Measurements from ENCODE around the gene CDK7.
A peak's percentile ranks its signal among the peaks of the same experiment; 100 is the strongest.

CDK7 gene

DNA sequence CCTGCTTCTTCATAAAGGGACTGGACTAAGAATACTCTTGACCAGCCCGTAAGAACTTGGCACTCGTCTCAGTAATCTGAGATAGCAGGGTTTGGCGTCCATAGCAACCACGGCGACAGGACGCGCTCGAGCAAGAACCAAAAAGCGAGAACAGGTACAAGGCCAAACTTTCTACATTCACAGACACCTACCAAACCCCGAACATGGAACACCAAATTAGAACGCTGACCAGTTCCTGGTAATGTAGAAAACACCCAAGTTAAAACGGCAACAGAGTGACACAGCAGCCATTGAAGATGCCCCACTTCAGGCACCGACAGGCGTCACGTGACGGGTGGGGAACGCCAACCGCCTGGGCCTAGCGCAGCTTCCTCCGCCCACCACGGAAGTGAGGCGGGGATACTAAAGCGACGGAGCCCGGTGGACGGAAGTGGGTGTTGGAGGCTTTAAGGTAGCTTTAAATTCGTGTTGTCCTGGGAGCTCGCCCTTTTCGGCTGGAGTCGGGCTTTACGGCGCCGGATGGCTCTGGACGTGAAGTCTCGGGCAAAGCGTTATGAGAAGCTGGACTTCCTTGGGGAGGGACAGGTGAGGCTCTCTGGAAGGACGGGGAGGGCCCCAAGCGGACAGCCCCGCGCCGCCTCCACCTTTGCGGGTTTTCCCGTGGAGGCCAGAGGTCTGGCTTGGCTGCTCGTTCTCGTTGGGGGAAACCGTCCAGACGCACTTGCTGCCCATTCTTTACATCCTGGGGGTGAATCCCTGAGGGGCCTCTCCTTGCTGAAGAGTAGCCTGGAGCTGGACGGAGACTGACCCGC, at the start of gene CDK7 (continued):
- TF ChIP-seq, protein P1, sequence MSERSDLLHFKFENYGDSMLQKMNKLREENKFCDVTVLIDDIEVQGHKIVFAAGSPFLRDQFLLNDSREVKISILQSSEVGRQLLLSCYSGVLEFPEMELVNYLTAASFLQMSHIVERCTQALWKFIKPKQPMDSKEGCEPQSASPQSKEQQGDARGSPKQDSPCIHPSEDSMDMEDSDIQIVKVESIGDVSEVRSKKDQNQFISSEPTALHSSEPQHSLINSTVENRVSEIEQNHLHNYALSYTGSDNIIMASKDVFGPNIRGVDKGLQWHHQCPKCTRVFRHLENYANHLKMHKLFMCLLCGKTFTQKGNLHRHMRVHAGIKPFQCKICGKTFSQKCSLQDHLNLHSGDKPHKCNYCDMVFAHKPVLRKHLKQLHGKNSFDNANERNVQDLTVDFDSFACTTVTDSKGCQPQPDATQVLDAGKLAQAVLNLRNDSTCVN (tag by site-specific recombination; optimal IDR thresholded peaks at IDR 0.05) = peak; percentile 34
- TF ChIP-seq ZNF112 (tag by site-specific recombination; IDR thresholded peaks at IDR 0.05) = no peak
- TF ChIP-seq ZNF701 (tag by site-specific recombination; IDR thresholded peaks at IDR 0.05) = no peak
- TF ChIP-seq ZNF324 (tag by site-specific recombination; IDR thresholded peaks at IDR 0.05) = 0 out of 2 replicates have a peak, but pooled peaks have one; percentile 62
- TF ChIP-seq SP2 (tag by site-specific recombination; IDR thresholded peaks at IDR 0.05) = peak; percentile 90
- TF ChIP-seq ZNF549 (tag by site-specific recombination; IDR thresholded peaks at IDR 0.05) = no peak
- no peak for TF ChIP-seq ZNF521 (tag by site-specific recombination; IDR thresholded peaks at IDR 0.05)
- TF ChIP-seq TCF7L2 (IDR thresholded peaks at IDR 0.05; ENCODE audit: borderline replicate concordance, low read depth, low read length) = no peak
- TF ChIP-seq ZBTB20 (tag by site-specific recombination; IDR thresholded peaks at IDR 0.05) = no peak
- no peak for TF ChIP-seq ZNF423 (tag by site-specific recombination; IDR thresholded peaks at IDR 0.05)
- TF ChIP-seq GLI2 (tag by site-specific recombination; IDR thresholded peaks at IDR 0.05; ENCODE audit: borderline replicate concordance, low read depth) = no peak
- TF ChIP-seq ZNF623 (tag by site-specific recombination; IDR thresholded peaks at IDR 0.05) = no peak
- peak; percentile 89 for TF ChIP-seq YY1 (tag by site-specific recombination; IDR thresholded peaks at IDR 0.05)
- TF ChIP-seq, protein P2, sequence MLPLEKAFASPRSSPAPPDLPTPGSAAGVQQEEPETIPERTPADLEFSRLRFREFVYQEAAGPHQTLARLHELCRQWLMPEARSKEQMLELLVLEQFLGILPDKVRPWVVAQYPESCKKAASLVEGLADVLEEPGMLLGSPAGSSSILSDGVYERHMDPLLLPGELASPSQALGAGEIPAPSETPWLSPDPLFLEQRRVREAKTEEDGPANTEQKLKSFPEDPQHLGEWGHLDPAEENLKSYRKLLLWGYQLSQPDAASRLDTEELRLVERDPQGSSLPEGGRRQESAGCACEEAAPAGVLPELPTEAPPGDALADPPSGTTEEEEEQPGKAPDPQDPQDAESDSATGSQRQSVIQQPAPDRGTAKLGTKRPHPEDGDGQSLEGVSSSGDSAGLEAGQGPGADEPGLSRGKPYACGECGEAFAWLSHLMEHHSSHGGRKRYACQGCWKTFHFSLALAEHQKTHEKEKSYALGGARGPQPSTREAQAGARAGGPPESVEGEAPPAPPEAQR (tag by site-specific recombination; IDR thresholded peaks at IDR 0.05) = no peak
- TF ChIP-seq KLF10 (tag by site-specific recombination; IDR thresholded peaks at IDR 0.05) = no peak
- no peak for TF ChIP-seq ZNF510 (tag by site-specific recombination; IDR thresholded peaks at IDR 0.05; ENCODE audit: insufficient replicate concordance)
- TF ChIP-seq EGR2 (tag by site-specific recombination; IDR thresholded peaks at IDR 0.05; ENCODE audit: low read depth) = peak; percentile 80
- peak; percentile 59; the same call in 1 of the 2 replicates for TF ChIP-seq ZNF629 (tag by site-specific recombination; IDR thresholded peaks at IDR 0.05)
- TF ChIP-seq, protein P3, sequence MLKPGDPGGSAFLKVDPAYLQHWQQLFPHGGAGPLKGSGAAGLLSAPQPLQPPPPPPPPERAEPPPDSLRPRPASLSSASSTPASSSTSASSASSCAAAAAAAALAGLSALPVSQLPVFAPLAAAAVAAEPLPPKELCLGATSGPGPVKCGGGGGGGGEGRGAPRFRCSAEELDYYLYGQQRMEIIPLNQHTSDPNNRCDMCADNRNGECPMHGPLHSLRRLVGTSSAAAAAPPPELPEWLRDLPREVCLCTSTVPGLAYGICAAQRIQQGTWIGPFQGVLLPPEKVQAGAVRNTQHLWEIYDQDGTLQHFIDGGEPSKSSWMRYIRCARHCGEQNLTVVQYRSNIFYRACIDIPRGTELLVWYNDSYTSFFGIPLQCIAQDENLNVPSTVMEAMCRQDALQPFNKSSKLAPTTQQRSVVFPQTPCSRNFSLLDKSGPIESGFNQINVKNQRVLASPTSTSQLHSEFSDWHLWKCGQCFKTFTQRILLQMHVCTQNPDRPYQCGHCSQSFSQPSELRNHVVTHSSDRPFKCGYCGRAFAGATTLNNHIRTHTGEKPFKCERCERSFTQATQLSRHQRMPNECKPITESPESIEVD (tag by site-specific recombination; IDR thresholded peaks at IDR 0.05) = no peak
- TF ChIP-seq, protein P4, sequence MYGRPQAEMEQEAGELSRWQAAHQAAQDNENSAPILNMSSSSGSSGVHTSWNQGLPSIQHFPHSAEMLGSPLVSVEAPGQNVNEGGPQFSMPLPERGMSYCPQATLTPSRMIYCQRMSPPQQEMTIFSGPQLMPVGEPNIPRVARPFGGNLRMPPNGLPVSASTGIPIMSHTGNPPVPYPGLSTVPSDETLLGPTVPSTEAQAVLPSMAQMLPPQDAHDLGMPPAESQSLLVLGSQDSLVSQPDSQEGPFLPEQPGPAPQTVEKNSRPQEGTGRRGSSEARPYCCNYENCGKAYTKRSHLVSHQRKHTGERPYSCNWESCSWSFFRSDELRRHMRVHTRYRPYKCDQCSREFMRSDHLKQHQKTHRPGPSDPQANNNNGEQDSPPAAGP (tag by site-specific recombination; IDR thresholded peaks at IDR 0.05) = no peak
- no peak for TF ChIP-seq ZNF37A (tag by site-specific recombination; IDR thresholded peaks at IDR 0.05)
- TF ChIP-seq ZNF473 (tag by site-specific recombination; IDR thresholded peaks at IDR 0.05) = no peak
- TF ChIP-seq GLIS1 (tag by site-specific recombination; IDR thresholded peaks at IDR 0.05) = 0 out of 2 replicates have a peak, but pooled peaks have one; percentile 21
- no peak for TF ChIP-seq HOXA7 (CRISPR knock-in tag; IDR thresholded peaks at IDR 0.05; ENCODE audit: borderline replicate concordance)
- TF ChIP-seq ZNF391 (tag by site-specific recombination; IDR thresholded peaks at IDR 0.05; ENCODE audit: borderline replicate concordance, low read depth) = peak; percentile 47; the same call in 1 of the 2 replicates
- TF ChIP-seq, protein P5, sequence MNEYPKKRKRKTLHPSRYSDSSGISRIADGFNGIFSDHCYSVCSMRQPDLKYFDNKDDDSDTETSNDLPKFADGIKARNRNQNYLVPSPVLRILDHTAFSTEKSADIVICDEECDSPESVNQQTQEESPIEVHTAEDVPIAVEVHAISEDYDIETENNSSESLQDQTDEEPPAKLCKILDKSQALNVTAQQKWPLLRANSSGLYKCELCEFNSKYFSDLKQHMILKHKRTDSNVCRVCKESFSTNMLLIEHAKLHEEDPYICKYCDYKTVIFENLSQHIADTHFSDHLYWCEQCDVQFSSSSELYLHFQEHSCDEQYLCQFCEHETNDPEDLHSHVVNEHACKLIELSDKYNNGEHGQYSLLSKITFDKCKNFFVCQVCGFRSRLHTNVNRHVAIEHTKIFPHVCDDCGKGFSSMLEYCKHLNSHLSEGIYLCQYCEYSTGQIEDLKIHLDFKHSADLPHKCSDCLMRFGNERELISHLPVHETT (tag by site-specific recombination; IDR thresholded peaks at IDR 0.05) = no peak
- no peak for TF ChIP-seq SCRT1 (tag by site-specific recombination; IDR thresholded peaks at IDR 0.05; ENCODE audit: borderline replicate concordance)
- TF ChIP-seq ZNF221 (tag by site-specific recombination; IDR thresholded peaks at IDR 0.05; ENCODE audit: borderline replicate concordance) = no peak
- no peak for TF ChIP-seq ZNF274 (IDR thresholded peaks at IDR 0.05; ENCODE audit: low read length)
- no peak for TF ChIP-seq ZNF274 (tag by site-specific recombination; IDR thresholded peaks at IDR 0.05; ENCODE audit: borderline replicate concordance)
- TF ChIP-seq, protein P6, sequence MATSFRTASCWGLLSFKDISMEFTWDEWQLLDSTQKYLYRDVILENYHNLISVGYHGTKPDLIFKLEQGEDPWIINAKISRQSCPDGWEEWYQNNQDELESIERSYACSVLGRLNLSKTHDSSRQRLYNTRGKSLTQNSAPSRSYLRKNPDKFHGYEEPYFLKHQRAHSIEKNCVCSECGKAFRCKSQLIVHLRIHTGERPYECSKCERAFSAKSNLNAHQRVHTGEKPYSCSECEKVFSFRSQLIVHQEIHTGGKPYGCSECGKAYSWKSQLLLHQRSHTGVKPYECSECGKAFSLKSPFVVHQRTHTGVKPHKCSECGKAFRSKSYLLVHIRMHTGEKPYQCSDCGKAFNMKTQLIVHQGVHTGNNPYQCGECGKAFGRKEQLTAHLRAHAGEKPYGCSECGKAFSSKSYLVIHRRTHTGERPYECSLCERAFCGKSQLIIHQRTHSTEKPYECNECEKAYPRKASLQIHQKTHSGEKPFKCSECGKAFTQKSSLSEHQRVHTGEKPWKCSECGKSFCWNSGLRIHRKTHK (tag by site-specific recombination; IDR thresholded peaks at IDR 0.05) = no peak
- no peak for TF ChIP-seq ZNF248 (tag by site-specific recombination; IDR thresholded peaks at IDR 0.05)
- no peak for TF ChIP-seq ZNF433 (tag by site-specific recombination; IDR thresholded peaks at IDR 0.05; ENCODE audit: low read depth)

Measured in HEK293 (cell line).